Activated CD8-positive, alpha-beta memory T cell treated with anti-CD3 and anti-CD28 coated beads, Interleukin-2, amount 50 U/mL, for 1 hour (primary cell): ENCODE results near the gene SERPINE2.

Source experiments
- DNase-seq: peaks from one replicate; pipeline ENCODE4 v3.0.0-alpha.2; 2020; ENCODE audit errors: extremely low read depth

SERPINE2 gene, protein sequence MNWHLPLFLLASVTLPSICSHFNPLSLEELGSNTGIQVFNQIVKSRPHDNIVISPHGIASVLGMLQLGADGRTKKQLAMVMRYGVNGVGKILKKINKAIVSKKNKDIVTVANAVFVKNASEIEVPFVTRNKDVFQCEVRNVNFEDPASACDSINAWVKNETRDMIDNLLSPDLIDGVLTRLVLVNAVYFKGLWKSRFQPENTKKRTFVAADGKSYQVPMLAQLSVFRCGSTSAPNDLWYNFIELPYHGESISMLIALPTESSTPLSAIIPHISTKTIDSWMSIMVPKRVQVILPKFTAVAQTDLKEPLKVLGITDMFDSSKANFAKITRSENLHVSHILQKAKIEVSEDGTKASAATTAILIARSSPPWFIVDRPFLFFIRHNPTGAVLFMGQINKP

DNA sequence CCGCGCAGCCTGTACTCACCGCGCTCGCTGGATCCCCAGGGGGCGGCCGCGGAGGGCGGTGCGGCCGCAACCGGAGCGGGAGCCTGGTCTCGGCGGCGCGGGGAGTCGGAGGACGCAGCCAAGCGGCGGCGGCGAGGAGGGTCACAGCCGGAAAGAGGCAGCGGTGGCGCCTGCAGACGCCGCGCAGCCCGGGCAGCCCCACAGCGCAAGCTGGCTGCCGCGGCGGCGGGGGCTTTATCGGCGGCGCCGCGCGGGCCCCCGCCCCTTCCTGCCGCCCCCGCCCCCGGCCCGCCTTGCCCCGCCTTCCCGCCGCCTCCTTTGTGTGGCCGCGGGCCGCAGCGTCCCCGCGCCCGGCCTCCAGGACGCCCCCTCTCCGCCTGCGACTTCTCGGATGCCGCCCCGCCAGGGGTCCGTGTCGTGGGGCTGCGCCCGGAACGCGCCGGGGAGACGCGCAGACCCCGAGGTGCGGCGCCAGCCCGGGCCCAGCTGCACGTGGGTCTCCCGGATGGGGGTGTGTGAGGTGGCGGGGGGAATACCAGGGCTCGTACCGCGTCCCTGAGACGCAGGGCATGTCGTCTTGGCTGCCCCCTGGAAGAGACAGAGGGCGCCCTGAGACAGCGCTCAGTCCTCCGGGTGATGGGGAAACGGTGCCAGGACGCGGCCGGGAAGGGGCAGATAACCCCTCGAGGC, at the start of gene SERPINE2:
Gene SERPINE2, minus strand, starts transcription at position 207 of the 690 bp plus-strand sequence. CDS start 37,386 bp downstream, outside the sequence.
- DNase-seq = no peak

DNA sequence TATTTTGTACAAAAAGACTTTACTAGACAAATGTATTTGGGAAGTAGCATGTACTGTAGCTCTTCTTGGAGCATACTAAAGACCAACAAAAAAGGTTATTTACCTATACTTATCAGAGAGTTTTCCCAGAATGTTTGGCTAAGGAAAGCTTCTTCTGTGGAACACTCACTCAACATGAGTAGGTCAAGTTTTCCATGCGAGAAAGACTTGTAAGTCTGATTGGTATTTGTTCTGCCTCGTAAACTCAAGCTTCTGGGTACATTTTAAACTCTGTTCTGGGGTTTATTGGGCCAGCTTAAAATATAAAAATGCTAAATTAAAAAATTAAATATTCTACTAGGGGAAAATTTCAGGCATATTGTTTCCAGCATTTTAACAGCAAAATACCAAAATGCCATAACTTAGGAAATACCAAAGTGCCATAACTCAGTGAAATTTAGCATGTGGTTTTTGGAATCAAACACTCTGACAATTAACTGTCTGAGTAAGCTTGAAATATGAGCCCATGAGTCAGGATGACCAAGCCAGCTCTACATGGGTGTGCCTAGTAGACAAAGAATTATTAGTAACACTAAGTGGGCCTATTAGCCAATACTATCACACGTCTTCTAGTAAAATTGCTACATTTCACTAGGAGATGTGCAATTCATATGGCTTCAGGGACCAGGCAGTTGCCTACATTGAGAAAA, 47.3 kb upstream of the SERPINE2 start:
- no peak for DNase-seq

DNA sequence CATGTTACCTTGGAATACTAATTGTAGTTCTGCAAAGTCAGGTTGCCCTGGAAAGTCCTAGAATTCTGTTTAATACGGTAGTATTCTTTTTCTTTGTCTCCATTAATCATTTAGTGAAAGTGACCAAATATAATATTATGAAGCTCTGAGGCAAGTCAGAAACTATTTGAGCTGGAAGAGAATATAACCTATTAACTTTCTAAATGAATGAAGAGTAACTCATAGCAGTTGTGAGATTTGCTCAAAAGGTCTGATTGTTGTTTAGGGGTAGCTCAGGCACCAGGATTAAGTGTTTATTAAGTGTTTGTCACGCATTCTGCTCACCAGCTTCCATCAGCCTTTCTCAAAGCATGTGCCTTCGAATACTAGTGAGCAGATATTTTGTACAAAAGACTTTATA, 46.7 kb upstream of the SERPINE2 start:
- DNase-seq = no peak

DNA sequence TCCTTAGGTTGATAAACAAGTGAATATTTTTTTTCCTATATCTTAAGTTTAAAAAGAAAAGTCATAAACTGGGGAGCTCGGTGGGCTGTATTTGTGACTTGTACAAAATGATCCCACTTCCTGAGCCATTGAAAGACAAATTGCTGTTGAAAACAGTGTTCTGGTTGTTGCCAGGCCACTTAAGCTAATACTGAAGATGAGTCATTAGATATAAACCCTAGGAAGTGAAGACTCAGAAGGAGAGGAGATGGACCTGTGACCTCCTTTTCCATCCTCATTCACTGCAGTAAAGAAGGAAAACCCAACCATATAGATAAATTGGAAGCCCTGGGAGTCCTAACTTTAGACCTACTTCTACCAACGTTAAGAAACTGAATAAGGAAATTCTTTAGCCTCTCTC, 46.2 kb upstream of the SERPINE2 start:
- no peak for DNase-seq

DNA sequence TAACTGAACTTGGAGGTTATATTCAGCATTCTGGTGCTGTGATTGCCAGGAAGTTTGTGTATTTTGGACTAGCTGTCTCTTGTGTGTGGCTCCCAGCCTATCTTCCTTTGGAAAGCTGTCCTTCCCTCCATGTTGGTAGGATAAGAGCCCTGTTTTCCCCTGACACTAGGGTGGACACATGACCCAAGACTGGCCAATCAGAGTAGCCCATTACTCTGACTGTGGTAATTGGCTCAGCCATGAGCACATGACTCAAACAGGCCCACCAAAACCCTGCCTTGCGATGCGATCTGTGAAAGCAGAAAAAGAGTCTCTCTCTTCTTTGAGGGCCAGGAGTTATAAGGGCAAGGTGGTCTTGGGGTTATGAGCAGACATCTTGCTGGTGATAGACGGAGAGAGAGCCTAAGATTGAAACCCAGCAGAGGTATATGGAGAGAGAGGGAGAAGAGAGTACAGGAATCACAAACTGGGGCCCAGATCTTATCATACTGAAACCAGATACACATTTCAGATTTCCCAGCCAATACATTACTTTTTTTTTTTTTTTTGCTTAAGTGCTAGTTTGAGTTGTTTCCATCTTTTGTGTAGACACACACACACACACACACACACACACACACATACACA, 45.3 kb upstream of the SERPINE2 start:
- no peak for DNase-seq

DNA sequence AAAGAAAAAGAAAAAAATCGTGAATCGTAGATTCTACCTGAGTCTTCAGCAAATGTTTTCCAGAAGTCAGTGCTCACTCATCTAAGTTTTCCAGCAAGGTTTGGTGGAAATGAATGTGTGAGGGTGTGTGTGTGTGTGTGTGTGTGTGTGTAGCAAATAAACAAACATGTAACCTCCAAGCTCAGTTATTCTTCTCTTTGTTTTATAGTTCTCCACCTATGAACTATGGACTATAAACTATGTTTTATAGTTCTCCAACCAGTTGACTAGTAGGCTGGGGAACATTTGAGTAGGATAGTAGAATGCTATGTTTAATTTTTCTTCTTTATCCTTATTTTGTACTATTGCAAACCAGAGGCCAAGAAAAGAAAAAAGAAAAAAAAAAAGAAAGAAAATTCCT, 44.6 kb upstream of the SERPINE2 start:
- DNase-seq = no peak

DNA sequence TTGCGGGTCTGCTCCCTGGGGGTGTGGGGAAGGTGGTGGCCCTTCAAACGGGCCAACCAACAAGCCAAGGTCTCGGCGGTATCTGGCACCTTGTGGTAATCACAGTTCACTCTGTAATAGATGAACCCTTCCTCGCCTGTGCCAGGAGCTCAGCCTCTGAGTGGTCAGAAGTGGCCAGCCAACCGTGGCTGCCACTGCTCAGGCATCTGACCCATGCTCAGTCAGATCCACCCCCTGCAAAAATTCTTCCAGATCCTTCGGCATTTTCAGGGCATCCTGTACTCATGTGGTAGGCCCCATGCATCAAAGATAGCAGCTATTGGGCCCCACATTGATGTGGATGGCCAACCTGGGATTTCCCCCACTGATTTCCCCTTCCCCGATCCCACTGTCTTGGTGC, 39.6 kb upstream of the SERPINE2 start:
- DNase-seq = no peak

DNA sequence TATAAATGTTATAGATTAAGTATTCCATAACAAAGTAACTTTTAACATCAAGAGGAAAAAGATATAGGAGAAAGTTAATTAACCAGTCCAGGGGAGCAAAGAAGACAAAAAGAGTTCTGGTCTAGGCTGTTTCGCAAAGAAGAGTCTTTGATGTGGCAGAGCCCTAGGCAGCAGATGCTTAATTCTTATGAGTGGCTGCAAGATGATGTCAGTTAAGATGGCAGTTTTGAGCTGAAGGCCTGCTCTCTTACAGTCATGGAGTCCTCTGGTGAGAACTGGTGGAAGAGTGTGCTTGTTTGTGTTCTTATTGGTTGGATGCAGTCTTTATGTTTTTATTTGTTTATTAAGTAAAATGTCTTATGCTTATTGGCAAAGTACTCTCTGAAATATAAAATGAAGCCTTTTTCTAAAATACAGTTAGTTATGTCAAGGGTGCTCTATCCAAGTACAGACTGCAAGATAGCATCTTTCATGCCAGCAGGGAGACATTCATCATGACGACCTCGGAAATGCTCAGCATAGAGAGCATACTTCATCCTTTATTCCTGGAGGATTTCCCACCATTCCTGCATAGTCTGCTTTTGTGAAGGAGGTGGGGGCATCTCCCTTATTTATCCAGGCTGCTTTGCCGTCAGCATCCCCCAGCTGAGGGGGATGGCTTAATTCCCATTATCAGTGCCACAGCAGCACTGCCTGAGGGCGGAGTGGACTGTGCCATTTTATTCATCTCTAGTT, 38.9 kb upstream of the SERPINE2 start:
- no peak for DNase-seq

DNA sequence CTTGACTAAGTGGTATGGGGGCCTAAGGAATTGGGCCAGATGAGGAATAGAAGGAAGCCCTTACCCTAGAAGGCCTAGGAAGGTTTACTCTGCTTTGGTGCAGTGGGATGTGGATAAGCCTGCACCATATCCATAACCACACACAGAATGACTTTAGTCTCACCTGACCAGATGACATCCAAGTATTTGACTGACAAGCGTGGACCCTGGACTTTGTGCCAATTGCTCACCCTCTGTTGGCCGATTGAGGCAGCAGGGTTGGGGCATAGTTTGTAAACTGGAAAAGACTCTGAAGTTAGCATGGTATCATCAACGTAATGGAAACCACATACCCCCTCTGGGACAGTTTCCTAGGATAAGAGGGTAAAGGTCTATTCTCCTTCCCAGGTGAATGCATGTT, 36.5 kb upstream of the SERPINE2 start:
- no peak for DNase-seq

DNA sequence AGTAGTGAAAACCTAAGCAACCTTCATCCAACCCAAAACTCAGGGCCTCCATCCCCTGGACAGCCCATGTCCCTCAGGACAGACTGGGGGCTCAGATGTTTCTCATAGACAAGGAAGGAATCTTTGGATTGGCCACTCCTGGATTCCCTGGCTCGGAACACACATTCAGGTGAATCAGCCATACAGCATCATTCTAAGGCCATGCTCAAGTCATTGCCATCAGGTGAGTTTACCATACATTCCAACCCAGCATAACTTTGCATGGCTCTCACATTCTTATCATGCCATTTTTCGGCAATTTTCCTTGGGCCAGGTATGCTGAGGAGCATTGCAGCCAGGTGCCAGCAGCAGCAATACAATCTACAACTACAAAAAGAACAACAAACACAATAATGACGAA, 34.6 kb upstream of the SERPINE2 start:
- no peak for DNase-seq

DNA sequence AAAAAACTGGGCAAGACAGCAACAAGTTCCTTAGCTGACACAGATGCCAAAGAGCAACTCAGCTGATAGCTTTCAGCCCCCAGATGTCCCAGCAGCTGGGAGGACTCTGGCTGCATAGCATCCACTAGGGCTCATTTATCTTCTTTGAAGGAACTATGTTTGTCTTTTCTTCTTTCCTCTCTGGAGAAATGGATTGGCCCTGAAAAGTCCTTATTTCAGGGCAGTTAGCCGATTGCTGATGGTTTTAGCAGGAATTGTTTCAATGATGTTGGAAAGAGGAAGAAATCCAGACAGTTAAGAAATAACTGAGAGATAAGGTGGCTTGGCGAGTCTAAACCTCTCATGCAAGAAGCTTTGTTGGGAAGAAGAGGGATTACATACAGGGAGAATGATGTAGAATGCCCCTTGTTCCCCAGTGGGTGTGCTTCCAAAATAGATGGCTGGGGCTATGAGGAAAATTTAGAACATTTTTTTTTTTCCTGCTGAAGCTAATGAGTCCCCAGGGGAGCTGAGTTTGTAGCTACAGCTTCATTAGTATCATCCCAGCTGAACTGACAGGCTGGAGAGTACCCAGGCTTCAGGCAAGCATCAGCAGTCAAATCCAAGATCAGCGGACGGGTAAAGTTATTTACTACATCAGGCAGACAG, 33.6 kb upstream of the SERPINE2 start:
- DNase-seq = no peak

DNA sequence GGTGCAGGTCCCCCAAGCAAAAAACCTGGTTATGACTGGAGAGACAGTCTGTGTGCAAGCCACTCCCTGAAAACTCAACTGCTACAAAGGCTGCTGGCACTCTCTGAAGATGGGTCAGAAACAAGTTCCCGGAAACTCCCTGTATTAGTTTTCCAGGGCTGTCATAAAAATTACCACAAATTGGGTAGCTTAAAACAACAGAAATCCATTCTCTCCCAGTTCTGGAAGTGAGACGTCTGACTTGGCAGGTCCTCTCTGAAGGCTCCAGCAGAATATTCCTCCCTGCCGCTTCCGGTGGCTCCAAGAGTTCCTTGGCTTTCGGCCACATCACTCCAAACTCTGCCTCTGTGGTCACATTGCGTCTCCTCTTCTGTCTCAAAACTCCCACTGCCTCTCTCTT, 30.1 kb upstream of the SERPINE2 start:
- no peak for DNase-seq

DNA sequence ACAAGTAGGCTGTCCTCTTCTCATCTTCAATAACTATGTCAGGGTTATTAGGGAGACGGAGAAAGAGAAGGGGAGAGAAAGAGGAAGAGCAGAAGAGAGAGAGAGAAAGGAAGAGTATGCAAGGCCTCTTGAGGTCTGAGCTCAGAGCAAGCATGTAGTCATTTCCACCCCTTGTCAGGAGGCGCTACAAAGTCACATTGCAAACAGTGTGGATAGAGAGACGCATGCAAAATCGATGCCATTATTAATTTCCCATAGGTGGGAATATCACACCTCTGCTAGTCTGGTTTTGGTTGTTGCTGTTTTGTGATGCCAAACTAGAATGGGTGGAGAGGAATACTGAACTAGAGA, 24.2 kb upstream of the SERPINE2 start:
- DNase-seq = no peak

DNA sequence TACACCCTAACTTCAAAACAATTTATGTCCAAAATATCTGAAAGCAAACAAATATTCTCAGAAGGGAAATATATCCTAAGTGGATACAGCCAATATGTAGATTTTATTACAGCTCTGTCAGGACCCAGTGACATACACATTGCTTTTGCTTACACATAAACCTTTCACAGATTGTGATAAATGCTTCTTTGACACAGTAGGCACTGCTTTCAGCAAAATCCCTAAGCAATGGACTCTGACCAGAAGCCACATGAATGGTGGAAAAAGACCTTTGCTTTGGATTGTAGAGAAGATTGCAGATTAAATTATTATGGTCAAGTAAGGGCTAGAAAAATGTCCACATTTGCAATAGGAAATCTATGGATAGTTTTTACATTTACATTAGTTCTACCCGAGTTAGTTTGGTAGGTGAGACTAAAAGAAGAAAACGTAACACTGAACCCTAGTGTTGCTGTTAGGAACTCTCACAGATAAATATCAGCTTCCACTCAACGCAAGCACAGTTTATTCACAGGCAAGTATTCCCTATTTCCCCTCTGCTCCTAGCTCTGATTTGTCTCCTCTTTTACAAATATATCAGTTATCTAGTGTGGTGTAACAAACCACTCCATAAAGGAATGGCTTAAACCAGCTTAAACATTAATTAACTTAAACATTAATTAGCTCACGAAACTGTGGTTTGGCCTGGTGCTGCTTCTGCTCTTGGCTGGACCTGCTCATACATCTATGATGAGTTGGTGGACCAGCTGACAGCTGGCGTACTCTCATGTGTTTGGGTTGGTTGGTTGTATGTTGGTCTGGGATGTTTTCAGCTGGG, 23.6 kb upstream of the SERPINE2 start:
- DNase-seq = no peak

DNA sequence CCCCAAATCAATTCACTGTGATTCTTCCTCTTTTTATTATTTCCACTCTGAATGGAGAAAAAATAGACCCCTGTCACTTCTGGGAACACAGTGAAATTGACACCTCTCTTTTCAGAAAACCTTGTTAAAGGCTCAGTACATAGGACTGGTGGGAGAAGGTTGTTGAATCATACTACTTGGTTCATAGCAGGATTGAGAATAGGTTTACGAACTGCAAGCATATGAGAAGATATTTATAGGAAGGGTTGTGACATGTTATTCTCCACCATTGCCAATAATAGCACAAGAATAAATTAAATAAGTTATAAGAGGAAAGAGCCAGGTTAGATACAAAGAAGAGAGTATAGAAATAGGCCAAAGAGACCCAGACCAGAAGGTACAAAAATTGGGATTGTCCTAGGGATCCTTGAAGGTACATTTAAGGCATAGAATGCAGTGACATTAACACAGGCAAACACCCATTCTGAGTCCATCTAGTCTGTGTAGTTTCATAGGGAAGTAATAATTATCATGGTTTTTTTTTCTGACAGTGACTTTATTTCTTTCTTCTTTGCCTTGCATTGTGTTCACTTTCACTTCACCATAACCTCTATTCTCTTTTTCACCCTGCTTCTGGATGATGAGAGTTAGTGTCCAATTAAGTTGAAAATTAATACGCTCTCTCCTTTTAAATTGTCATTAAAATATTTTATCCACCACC, 21.8 kb upstream of the SERPINE2 start:
- DNase-seq = no peak

DNA sequence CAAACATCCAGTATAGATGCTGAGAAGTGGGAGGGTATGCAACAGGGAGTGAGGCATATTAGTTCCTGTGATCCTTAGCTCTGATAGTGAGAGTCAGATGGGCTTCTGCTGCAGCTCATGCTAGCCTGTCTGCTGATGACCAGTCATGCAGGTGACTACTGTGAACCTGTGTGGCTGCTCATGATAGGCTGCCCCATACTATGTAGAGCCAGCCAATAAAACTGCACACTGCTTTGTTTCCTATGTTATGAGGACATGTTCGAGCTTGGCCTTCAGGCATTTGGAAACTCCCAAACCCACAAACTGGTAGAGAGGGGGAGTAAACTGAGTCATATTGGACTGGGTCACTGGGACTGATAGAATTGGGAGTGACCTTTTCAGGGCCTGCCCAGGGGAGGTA, 20.1 kb upstream of the SERPINE2 start:
- no peak for DNase-seq

DNA sequence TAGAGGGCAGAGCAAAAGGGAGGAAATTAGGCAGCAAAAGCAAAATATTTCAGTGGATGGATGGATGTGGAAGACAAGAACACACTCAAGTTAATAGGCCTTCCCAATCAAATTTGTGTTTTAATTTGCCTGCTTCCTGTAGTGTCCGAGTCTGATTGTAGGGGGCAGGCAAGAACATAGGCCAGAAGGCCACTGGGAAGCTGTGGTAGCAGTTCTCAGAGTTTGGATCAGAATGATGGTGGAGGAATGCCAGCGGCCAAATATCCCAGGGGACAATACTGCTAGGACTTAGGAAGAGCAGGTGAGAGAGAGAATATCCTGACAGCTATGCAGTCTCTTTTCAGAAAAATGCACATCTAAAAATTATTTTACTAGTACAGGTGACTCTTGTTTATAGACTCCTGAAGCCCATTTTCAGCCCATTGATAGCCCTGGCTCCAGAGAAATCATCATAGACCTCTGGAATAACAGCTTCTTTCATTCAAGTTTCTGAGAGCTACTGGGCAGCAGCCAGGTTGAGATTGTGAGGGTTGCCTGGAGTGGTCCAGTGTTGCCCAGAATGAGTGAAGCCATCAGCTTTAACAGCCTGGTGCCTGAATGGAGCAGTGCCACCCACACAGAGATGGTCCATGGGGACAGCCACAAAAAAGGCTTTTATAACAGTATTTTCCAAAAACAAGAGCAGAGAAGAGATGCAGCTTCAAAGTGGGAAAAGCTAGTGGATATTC, 19.1 kb upstream of the SERPINE2 start:
- DNase-seq = no peak

DNA sequence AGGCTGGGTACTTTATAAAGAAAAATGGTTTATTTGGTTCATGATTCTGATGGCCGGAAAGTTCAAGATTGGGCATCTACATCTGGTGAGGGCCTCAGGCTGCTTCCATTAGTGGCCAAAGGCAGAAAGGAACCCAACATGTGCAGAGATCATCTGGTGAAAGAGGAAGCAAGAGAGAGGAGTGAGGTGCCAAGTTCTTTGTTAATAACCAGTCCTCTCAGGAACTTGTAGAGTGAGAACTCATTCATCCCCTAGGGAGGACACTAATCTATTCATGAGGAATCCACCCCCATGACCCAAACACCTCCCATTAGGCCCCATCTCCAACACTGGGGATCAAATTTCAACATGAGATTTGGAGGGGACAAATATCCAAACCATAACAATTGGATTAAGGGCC, 17.8 kb upstream of the SERPINE2 start:
- no peak for DNase-seq

DNA sequence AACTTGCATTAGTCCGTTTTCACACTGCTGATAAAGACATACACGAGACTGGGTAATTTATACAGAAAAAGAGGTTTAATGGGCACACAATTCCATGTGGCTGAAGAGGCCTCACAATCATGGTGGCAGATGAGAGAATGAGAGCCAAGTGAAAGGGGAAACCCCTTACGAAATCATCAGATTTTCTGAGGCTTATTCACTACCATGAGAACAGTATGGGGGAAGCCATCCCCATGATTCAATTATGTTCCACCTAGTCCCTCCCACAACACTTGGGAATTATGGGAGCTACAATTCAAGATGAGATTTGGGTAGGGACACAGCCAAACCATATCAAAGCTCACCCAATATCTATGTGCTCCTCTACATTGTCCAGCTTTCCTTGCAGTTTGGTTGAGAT, 16.0 kb upstream of the SERPINE2 start:
- no peak for DNase-seq
